ENCODE measurements around the gene FGF14. TPM values are rescaled to one million over a fixed set of nuclear protein-coding genes. Genes with fewer than 3 reads are reported as not detected.

FGF14 gene
- total and polyA plus RNA-seq, 2 donors from 2014 or later: 0.47 to 3.3 TPM

DNA sequence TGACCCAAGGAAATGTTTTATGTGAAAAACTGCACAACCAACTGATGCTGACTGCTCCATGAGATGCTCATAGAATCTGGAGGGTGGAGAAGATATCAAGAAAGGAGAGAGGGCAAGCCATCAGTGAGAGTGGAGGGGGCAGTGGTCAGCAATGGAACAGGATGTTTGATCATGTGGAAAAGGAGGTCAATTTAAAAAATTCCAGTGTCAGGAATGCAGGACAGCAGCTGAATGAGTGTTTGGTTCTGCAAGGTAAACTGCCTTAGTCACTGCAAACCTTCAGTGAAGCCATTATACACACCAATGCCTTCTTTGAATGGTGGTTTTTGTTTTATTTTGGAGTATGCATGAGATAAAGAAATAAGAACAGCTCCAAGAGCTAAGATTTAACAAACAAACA is 121.5 kb downstream of the FGF14 start:
- DNase-seq (peak in 1 of 5 donors; percentile 3), FAIRE-seq (no peak)
- intact Hi-C loops (cut with DNase I): no loop called here
- Histone ChIP-seq H3K9me3 (ENCODE audit: control insufficient read depth in 2 of 3, insufficient read depth in 1 of 3, low read length in 3 of 3) (no peaks in the 10 kb centered on the region), H3K4me3 (ENCODE audit: low read length in 3 of 3) (no peak overlapping the region), H3K27ac (ENCODE audit: low read depth in 2 of 2, low read length in 2 of 2) (no peak overlapping the region), H3K4me1 (ENCODE audit: control insufficient read depth in 2 of 3, insufficient read depth in 2 of 3, low read depth in 1 of 3, low read length in 3 of 3) (no peaks in the 10 kb centered on the region), H3K27me3 (ENCODE audit: control insufficient read depth, insufficient read depth, low read length) (no peaks in the 10 kb centered on the region), H3K9ac (ENCODE audit: low read length in 3 of 3) (no peak overlapping the region), H3K36me3 (ENCODE audit: control insufficient read depth in 2 of 3, insufficient read depth in 3 of 3, low read length in 3 of 3) (no peaks in the 10 kb centered on the region)
- TF ChIP-seq, protein P1, sequence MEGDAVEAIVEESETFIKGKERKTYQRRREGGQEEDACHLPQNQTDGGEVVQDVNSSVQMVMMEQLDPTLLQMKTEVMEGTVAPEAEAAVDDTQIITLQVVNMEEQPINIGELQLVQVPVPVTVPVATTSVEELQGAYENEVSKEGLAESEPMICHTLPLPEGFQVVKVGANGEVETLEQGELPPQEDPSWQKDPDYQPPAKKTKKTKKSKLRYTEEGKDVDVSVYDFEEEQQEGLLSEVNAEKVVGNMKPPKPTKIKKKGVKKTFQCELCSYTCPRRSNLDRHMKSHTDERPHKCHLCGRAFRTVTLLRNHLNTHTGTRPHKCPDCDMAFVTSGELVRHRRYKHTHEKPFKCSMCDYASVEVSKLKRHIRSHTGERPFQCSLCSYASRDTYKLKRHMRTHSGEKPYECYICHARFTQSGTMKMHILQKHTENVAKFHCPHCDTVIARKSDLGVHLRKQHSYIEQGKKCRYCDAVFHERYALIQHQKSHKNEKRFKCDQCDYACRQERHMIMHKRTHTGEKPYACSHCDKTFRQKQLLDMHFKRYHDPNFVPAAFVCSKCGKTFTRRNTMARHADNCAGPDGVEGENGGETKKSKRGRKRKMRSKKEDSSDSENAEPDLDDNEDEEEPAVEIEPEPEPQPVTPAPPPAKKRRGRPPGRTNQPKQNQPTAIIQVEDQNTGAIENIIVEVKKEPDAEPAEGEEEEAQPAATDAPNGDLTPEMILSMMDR (IDR thresholded peaks at IDR 0.05; ENCODE audit: borderline replicate concordance, extremely low read depth, insufficient read depth): no peak

- Histone ChIP-seq H3K27ac (ENCODE audit: low read depth in 2 of 2, low read length in 2 of 2) (no peak overlapping the region), H3K4me3 (ENCODE audit: low read length in 3 of 3) (no peak overlapping the region), H3K4me1 (ENCODE audit: control insufficient read depth in 2 of 3, insufficient read depth in 2 of 3, low read depth in 1 of 3, low read length in 3 of 3) (no peaks in the 10 kb centered on the region), H3K27me3 (ENCODE audit: control insufficient read depth, insufficient read depth, low read length) (no peaks in the 10 kb centered on the region), H3K9me3 (ENCODE audit: control insufficient read depth in 2 of 3, insufficient read depth in 1 of 3, low read length in 3 of 3) (no peaks in the 10 kb centered on the region), H3K9ac (ENCODE audit: low read length in 3 of 3) (no peak overlapping the region), H3K36me3 (ENCODE audit: control insufficient read depth in 2 of 3, insufficient read depth in 3 of 3, low read length in 3 of 3) (no peaks in the 10 kb centered on the region)
- TF ChIP-seq, protein P1 (IDR thresholded peaks at IDR 0.05; ENCODE audit: borderline replicate concordance, extremely low read depth, insufficient read depth): no peak
- DNase-seq: peak in 1 of 5 donors; percentile 47
- no peak for FAIRE-seq
- intact Hi-C loops (cut with DNase I): no loop called here
These were observed 124.6 kb downstream of the FGF14 start for GRCh38 chr13:102277286-102277685.

- Histone ChIP-seq H3K27me3 (ENCODE audit: control insufficient read depth, insufficient read depth, low read length) (no peaks in the 10 kb centered on the region), H3K9ac (ENCODE audit: low read length in 3 of 3) (no peak overlapping the region), H3K4me1 (ENCODE audit: control insufficient read depth in 2 of 3, insufficient read depth in 2 of 3, low read depth in 1 of 3, low read length in 3 of 3) (no peaks in the 10 kb centered on the region), H3K27ac (ENCODE audit: low read depth in 2 of 2, low read length in 2 of 2) (no peak overlapping the region), H3K4me3 (ENCODE audit: low read length in 3 of 3) (no peak overlapping the region), H3K9me3 (ENCODE audit: control insufficient read depth in 2 of 3, insufficient read depth in 1 of 3, low read length in 3 of 3) (no peaks in the 10 kb centered on the region), H3K36me3 (ENCODE audit: control insufficient read depth in 2 of 3, insufficient read depth in 3 of 3, low read length in 3 of 3) (no peaks in the 10 kb centered on the region)
- TF ChIP-seq, protein P1 (IDR thresholded peaks at IDR 0.05; ENCODE audit: borderline replicate concordance, extremely low read depth, insufficient read depth): no peak
- intact Hi-C loops (cut with DNase I): no loop called here
- FAIRE-seq (no peak), DNase-seq (peak in 1 of 5 donors; percentile 7)
These were observed 125.4 kb downstream of the FGF14 start for GRCh38 chr13:102276404-102276803.

DNA sequence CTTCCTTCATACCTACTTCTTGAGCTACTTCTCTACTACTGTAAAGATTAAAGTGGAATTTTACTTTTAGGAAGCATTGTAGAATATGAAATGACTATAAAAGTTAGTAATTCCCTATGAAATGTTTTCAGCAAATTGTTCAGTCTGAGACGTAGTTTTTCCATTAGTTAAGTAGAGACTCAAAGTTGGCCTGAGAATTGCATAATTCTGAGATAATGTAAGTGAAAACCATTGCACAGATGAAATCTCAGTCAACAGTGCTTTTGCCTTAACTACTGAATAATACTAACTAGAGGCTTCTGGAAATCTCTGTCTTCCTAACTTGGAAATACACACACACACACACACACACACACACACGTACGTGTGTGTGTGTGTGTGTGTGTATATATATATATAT is 125.9 kb downstream of the FGF14 start:
- no peaks in the 10 kb centered on the region for H3K4me1 ChIP-seq (ENCODE audit: control insufficient read depth in 2 of 3, insufficient read depth in 2 of 3, low read depth in 1 of 3, low read length in 3 of 3)
- H3K27me3 ChIP-seq (ENCODE audit: control insufficient read depth, insufficient read depth, low read length): no peaks in the 10 kb centered on the region
- DNase-seq (no peak), FAIRE-seq (no peak)
- no peak overlapping the region for H3K27ac ChIP-seq (ENCODE audit: low read depth in 2 of 2, low read length in 2 of 2)
- no peaks in the 10 kb centered on the region for H3K36me3 ChIP-seq (ENCODE audit: control insufficient read depth in 2 of 3, insufficient read depth in 3 of 3, low read length in 3 of 3)
- H3K4me3 ChIP-seq (ENCODE audit: low read length in 3 of 3): no peak overlapping the region
- TF ChIP-seq, protein P1 (IDR thresholded peaks at IDR 0.05; ENCODE audit: borderline replicate concordance, extremely low read depth, insufficient read depth): no peak
- no peak overlapping the region for H3K9ac ChIP-seq (ENCODE audit: low read length in 3 of 3)
- H3K9me3 ChIP-seq (ENCODE audit: control insufficient read depth in 2 of 3, insufficient read depth in 1 of 3, low read length in 3 of 3): no peaks in the 10 kb centered on the region
- intact Hi-C loops (cut with DNase I): no loop called here

All from kidney (tissue), 14 donors.